ENCODE measurements around the gene BPNT1.
A peak's percentile ranks its signal among the peaks of the same experiment; 100 is the strongest.

The BPNT1 gene

GRCh38 chr1:220124542-220124941, 35.0 kb upstream of the BPNT1 start:
- no peak for TF ChIP-seq CTCF (IDR thresholded peaks at IDR 0.05; ENCODE audit: low read depth, low read length, missing control alignments)
- Histone ChIP-seq H3K27ac (no peak overlapping the region), H3K27me3 (replicated peaks) (no peaks in the 10 kb centered on the region), H3K36me3 (replicated peaks) (peaks cover 10% of the 10 kb centered on the region), H3K4me3 (ENCODE audit: low read depth, low read length) (no peak overlapping the region)
- no peak for DNase-seq
- in situ Hi-C loops (cut with HindIII; ENCODE audit: low pct_ligation_motif_present, low sequenced_read_pairs) = no loop called here

DNA sequence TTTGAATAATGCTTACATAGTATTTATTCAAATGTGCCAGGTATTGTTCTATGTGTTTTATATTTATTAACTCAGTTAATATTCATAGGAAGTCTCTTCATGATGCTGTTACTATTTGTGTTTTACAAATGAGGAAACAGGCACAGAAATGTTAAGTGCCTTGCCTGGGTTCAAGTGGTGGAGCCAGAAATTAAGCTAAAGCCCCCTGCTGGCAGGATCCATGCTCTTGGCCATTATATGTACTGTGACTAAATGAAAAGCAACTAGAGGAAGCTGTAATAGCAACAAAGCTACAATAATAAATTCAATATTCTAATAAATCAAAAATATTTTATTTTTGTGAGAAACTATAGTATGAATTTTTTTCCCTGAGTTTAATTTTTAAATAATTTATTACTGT, 34.3 kb upstream of the BPNT1 start:
- H3K4me3 ChIP-seq (ENCODE audit: low read depth, low read length) = no peak overlapping the region
- peak; percentile 59 for TF ChIP-seq CTCF (IDR thresholded peaks at IDR 0.05; ENCODE audit: low read depth, low read length, missing control alignments)
- peaks cover 7% of the 10 kb centered on the region for H3K36me3 ChIP-seq (replicated peaks)
- no peak overlapping the region for H3K27ac ChIP-seq
- H3K27me3 ChIP-seq (replicated peaks) = no peaks in the 10 kb centered on the region
- in situ Hi-C loops (cut with HindIII; ENCODE audit: low pct_ligation_motif_present, low sequenced_read_pairs) = no loop called here
- DNase-seq = no peak

GRCh38 chr1:220123066-220123465, 33.5 kb upstream of the BPNT1 start:
- in situ Hi-C loops (cut with HindIII; ENCODE audit: low pct_ligation_motif_present, low sequenced_read_pairs) = no loop called here
- H3K27ac ChIP-seq = no peak overlapping the region

GRCh38 chr1:220121791-220122530, 32.4 kb upstream of the BPNT1 start:
- TF ChIP-seq CTCF (IDR thresholded peaks at IDR 0.05; ENCODE audit: low read depth, low read length, missing control alignments) = no peak
- in situ Hi-C loops (cut with HindIII; ENCODE audit: low pct_ligation_motif_present, low sequenced_read_pairs) = no loop called here
- H3K4me3 ChIP-seq (ENCODE audit: low read depth, low read length) = no peak overlapping the region
- H3K27ac ChIP-seq = no peak overlapping the region
- no peak for DNase-seq
- no peaks in the 10 kb centered on the region for H3K27me3 ChIP-seq (replicated peaks)
- peaks cover 5% of the 10 kb centered on the region for H3K36me3 ChIP-seq (replicated peaks)

More at GRCh38 chr1:220123066-220123465, 33.5 kb upstream of the BPNT1 start:
- TF ChIP-seq CTCF (IDR thresholded peaks at IDR 0.05; ENCODE audit: low read depth, low read length, missing control alignments) = no peak
- no peaks in the 10 kb centered on the region for H3K27me3 ChIP-seq (replicated peaks)
- H3K36me3 ChIP-seq (replicated peaks) = peaks cover 3% of the 10 kb centered on the region
- H3K4me3 ChIP-seq (ENCODE audit: low read depth, low read length) = no peak overlapping the region
- no peak for DNase-seq

- Histone ChIP-seq H3K27me3 (replicated peaks) (no peaks in the 10 kb centered on the region), H3K27ac (no peak overlapping the region), H3K36me3 (replicated peaks) (peaks cover 22% of the 10 kb centered on the region), H3K4me3 (ENCODE audit: low read depth, low read length) (no peak overlapping the region)
- DNase-seq = no peak
- in situ Hi-C loops (cut with HindIII; ENCODE audit: low pct_ligation_motif_present, low sequenced_read_pairs) = no loop called here
- TF ChIP-seq CTCF (IDR thresholded peaks at IDR 0.05; ENCODE audit: low read depth, low read length, missing control alignments) = no peak
Measured at GRCh38 chr1:220119043-220119512, 29.5 kb upstream of the BPNT1 start.
